HG02970 (cell line): Measurements from ENCODE around the gene CALD1.

Experiments
- ATAC-seq: cut with Tn5 transposase; IDR thresholded peaks from one replicate; pipeline ENCODE4 v1.9.1; 2021; ENCODE audit warnings: mild to moderate bottlenecking, moderate library complexity, moderate number of reproducible peaks; ENCODE audit not compliant: unreplicated experiment, low FRiP score

CALD1 gene

DNA sequence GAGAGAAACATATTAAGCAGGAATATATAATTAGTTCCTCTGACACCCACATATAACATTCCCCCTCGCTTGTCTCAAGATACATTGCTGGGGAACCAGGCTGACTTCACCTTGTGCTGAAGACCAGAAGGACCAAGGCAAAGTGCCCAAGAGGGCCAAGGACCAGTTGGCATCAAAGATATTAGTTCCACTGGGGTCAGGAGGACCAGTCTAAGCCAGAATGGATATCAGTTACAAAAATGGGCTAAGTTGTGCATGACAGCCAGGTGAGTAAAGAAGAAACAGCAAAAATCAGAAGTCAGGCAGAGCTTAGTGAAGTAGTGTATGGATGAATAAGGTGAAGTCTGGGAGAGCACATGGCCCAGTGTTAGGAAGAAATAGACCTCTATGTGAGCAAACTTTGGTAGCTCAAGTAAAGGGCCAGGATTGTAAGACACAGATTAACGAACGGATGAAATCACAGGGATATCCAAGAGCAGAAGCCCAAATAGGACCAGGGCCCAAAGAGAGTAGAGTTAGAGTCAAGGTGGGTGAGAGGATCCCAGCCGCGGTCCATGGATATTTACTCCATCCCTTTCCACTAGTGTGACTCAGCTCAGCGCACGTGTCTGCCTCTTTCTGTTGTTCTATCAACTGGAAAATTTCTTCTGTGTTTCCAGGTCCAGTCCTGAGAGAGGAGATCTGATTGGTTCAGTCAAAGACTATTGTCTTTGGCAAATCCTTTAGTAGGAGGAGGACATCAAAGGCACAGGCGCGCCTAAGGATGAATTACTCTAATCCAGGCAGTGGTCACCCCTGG, 5.0 kb downstream of the CALD1 start:
- ATAC-seq = no peak

- ATAC-seq = no peak
Measured at GRCh38 chr7:134785842-134786241, 6.4 kb downstream of the CALD1 start.

DNA sequence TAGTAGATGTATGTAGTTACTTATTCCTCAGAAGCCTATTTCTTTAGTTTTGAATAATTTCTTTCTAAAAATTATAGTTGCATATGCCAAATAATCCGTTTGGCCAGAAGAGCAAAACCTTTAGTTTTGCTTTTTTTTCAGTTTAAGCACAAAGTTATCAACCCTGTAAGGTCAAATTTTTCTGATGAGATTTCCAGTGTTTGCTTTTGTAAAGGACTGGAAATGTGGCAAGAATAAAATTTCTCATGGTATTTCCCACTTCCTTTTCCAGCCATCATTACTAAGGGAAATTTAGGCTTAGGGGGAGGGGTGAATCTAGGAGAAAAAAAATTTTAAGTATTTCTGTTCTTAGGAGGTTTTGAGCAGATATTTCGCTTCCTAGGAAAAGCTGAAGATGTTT, 7.6 kb downstream of the CALD1 start:
- no peak for ATAC-seq

GRCh38 chr7:134787720-134788119, 8.3 kb downstream of the CALD1 start:
- no peak for ATAC-seq

DNA sequence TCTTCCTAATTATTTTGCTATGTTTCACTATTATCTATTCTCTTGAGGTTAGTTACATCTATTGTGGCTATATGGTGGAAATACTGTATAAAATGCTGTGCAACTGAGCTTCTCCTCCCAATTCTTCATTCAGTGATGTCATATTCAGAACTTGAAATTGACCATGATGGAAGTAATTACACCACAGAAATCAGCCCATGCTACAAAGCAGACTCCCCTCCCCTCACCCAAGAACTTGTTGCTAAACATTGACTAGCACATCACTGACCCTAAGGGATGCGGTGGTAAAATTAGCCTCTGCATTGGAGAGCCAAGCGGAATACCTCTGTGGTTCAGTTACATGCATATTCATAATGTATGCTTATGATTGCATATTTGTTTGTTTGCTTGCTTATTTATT, 8.8 kb downstream of the CALD1 start:
- no peak for ATAC-seq

DNA sequence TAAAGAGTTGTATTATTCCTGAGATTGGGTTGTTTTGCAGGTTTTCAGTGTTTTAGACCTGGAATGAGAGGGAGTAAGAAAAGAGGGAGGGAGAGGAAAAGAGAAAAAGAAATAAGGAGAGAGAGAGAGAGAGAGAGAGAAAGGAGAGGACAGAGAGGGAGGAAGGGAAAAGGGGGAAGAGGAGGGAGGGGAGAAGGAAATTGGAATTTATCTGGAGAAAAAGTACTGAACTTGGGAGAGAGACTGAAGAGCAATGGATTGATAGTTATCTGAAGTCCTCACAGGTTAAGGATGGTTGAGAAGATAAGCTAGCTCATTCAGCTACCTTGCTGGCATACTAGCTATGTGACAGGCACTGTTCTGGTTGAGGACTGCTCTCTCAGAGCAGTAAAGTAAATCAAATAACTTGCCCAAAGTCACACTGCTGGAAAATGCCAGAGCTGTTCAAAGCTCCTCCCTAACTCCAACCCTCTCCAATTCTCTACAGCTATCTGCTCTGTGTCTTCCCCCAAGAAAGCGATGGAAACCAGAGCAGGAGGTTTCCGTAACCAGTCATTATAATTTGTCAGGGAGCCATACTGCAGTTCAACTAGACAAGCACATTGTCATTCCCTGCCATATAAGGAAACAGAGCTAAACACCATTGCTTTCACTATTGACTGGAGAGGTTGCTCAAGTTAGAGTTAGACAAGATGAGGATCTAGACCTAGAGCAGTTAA, 10.7 kb downstream of the CALD1 start:
- no peak for ATAC-seq

DNA sequence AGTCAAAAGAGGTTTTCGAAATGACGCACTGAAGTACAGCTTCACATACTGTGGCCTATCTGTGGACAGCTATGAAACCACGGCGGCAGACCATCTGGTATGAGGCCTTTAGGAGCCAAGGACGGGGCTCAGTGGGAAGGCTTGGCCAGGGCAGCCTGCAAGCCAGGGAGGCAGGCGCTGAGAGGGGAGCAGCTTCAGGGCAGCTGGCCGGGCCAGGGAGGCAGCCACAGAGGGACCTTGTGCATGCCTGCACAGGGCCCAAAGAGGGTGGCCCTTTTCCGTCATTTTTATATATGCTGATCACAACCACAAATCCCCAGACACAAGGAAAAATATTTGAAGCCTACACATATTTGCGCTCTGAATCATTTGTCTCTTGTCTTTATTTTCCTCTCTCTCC, 13.5 kb downstream of the CALD1 start:
- ATAC-seq = no peak

DNA sequence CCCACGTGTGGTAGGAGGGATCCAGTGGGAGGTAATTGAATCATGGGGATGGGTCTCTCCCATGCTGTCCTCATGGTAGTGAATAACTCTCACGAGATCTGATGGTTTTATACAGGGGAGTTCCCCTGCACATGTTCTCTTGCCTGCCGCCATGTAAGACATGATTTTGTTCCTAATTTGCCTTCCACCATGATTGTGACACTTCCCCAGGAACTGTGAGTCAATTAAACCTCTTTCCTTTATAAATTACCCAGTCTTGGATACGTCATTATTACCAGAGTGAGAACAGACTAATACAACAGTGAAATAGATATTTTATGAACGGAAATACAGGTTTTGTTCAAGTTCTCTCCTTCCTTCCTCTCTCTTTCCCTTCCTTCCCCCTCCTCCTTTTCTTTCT, 15.8 kb downstream of the CALD1 start:
- no peak for ATAC-seq

- no peak for ATAC-seq
Measured at GRCh38 chr7:134798155-134798554, 18.7 kb downstream of the CALD1 start.

GRCh38 chr7:134799377-134799776, 19.9 kb downstream of the CALD1 start:
- no peak for ATAC-seq

DNA sequence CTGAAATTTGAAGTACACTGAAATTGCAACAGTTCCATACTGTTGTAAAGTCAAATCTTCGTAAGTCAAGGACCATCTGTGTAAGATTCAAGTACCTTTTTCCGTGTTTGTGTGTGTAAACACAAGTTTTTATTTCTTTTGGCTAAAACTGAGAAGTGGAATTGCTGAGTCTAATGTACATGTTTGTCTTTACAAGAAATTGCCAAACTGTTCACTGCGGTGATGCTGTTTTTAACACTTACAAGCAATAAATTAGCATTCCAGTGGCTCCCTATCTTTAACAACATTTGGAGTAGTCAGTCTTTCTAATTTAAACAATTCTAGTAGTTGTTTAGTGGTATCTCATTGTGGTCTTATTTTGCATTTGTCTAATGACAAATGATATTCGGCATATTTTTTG, 23.3 kb downstream of the CALD1 start:
- no peak for ATAC-seq

GRCh38 chr7:134804351-134804750, 24.9 kb downstream of the CALD1 start:
- no peak for ATAC-seq

GRCh38 chr7:134804854-134805253, 25.4 kb downstream of the CALD1 start:
- no peak for ATAC-seq

GRCh38 chr7:134806197-134806596, 26.8 kb downstream of the CALD1 start:
- no peak for ATAC-seq

DNA sequence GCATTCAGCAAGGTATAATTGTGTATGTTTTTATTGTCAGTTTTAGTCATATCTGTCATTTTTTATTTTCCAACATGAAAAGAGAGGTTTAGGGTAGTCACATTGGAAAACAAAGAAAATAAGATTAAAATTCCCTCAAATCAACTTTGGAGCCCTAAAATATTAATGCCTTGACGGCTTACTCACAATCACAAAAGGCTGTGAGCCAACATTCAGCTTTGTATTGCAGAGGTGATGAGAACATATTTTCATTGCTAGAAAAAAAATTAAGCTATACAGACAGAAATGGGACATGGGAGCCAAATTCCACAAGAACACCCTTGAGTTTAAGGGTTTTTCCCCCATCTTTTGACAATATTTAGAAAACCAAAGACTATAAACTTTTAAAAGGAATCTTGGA, 30.2 kb downstream of the CALD1 start:
- no peak for ATAC-seq

DNA sequence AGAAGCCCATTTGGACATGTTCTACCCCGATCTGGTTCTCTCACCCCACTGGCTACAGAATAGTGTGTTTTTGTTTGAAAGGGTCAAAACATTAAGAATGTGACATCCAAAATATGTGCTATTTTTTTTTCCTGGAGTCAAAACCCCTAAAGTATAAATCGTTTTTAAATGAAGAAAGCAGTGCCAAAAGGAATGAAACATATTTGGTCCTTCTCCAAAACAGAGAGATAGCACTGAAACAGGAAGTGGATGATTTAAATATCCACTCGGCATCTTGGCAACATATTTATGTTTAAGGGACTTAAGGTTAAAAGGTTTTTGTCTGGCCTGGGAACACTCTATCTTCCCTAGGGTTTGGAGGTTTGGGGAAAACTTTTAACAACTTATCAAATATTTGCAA, 32.3 kb downstream of the CALD1 start:
- ATAC-seq = no peak

GRCh38 chr7:134813663-134814396, 34.4 kb downstream of the CALD1 start:
- ATAC-seq = no peak

- ATAC-seq = no peak
Measured at GRCh38 chr7:134814730-134815364, 35.4 kb downstream of the CALD1 start.

DNA sequence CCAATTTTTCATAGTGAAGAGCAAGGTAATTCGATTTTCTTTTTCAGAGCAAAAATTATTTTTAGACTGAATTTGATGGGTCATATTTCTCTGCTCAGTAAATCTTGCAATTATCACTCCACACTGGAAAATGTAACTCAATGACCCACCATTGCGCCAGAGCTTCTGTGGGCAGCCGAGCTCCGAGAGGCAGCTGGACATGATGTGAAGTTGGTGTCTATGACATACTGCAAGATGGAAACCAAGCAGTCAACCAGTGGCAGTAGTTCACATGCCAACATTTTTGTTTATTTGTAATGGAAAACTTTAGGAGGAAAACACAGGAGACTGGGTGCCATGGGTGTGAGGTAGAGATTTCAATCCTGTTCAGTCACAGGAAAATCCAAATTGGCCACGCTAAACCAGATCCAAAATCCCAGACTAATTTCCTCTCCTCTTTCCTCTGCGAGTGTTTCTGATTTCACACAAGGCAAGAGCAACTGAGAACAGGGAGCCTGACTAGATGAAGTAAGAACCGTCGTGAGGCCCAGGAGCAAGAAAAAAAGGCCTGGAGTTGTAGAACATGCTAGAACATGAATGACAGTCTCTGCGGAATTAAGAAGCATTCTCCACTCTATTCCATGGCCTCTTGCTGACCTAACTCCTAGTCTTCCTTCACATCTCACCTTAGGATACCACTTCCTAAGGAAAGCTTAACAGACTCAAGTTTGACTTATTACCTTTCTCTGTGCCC, 39.3 kb downstream of the CALD1 start:
- no peak for ATAC-seq

DNA sequence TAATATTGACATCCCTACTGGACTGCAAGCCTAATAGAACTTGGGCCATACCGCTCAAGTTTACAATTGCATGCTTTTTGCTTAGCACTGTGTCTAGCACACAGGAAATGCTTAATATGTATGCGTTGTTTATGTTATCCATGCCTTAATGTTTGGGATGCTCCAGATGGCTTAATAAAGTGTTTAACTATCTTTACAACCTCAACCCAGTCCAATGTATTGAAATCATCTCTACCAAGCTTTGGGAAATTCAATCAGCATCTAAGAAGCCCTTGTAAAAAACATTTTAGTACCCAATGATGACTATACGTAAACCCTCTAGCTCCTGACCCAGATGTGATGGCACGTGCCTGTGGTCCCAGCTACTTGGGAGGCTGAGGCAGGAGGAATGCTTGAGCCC, 40.0 kb downstream of the CALD1 start:
- ATAC-seq = no peak
